ENCODE measurements around the gene SORBS1. TPM values are rescaled to one million over a fixed set of nuclear protein-coding genes. Genes with fewer than 3 reads are reported as not detected.
A peak's percentile ranks its signal among the peaks of the same experiment; 100 is the strongest.

SORBS1 gene
- total RNA-seq, 1 donor from 2014 or later = 896 TPM

DNA sequence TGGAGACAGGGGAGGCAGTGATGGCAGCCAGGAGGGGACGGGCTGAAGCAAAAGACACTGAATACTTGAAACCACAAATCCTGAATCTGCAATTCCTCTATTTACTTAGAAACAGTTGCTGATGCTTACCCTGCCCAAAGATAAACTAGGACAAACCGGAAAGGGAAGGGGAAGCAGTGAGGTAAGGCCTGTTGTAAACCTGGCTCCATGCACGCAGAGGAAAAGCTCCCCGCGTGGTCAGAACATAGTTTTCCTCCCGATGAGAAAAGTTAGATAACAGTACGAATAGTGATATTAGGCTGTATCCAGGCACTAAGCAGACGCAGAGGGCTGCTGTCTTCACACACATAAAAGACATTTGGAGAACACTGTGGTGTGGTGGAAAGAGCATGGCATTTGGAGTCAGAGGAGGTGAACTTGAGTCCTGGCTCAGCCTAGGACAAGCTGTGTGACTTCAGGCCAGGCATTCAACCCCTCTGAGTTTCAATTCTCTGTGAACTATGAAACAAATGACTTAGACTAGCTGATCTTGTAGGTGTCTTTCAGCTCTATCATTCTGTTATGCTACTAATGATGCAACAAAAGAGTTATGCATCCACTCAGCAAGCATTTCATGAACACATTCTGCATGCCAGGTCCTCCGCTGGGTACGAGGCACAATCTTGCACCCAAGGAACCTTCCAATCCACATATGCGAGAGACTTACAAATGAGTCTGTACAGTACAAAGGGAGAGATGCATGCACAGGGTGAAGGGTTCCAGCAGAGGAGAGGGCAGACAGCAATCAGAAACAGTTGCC, 80.9 kb downstream of the SORBS1 start:
- Histone ChIP-seq H3K27ac (replicated peaks) (peak overlapping the region; percentile 92), H3K36me3 (no peaks in the 10 kb centered on the region), H3K9me3 (replicated peaks) (no peaks in the 10 kb centered on the region), H3K4me3 (peak overlapping the region; percentile 41), H3K4me1 (peaks cover 90% of the 10 kb centered on the region), H3K27me3 (ENCODE audit: low read depth) (no peaks in the 10 kb centered on the region)
- DNase-seq = peak; percentile 40
- intact Hi-C loops (cut with micrococcal nuclease) = no loop called here
- TF ChIP-seq, protein P1, sequence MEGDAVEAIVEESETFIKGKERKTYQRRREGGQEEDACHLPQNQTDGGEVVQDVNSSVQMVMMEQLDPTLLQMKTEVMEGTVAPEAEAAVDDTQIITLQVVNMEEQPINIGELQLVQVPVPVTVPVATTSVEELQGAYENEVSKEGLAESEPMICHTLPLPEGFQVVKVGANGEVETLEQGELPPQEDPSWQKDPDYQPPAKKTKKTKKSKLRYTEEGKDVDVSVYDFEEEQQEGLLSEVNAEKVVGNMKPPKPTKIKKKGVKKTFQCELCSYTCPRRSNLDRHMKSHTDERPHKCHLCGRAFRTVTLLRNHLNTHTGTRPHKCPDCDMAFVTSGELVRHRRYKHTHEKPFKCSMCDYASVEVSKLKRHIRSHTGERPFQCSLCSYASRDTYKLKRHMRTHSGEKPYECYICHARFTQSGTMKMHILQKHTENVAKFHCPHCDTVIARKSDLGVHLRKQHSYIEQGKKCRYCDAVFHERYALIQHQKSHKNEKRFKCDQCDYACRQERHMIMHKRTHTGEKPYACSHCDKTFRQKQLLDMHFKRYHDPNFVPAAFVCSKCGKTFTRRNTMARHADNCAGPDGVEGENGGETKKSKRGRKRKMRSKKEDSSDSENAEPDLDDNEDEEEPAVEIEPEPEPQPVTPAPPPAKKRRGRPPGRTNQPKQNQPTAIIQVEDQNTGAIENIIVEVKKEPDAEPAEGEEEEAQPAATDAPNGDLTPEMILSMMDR (IDR thresholded peaks at IDR 0.05; ENCODE audit: borderline replicate concordance) = peak; percentile 36

DNA sequence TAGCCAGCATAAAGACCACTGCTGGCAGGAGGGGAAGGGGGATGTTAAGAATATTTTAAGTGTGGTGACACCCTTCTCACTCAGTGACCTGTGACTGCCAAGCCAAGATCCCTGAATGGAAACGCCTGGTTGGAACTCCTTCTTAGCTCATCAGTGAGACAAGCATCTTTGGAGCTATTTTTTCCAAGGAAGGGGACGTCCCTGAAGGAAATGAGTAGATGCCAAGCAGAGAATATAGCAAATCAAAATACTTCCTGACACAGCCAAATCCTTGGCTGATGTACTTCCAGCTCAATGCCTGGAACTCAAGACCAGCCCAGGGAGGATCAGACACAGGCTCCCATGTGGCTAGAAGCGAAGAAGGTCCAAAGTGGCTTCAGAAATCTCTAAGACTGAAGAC, 82.2 kb downstream of the SORBS1 start:
- H3K27ac ChIP-seq (replicated peaks) = peak overlapping the region; percentile 92
- intact Hi-C loops (cut with micrococcal nuclease) = loop anchor here (10.0 kb wide), 1 partner anchor 76 kb away; no protein-coding TSS in a partner anchor
- peak overlapping the region; percentile 41 for H3K4me3 ChIP-seq
- H3K27me3 ChIP-seq (ENCODE audit: low read depth) = no peaks in the 10 kb centered on the region
- no peak for DNase-seq
- H3K36me3 ChIP-seq = no peaks in the 10 kb centered on the region
- peaks cover 94% of the 10 kb centered on the region for H3K4me1 ChIP-seq
- TF ChIP-seq, protein P1 (IDR thresholded peaks at IDR 0.05; ENCODE audit: borderline replicate concordance) = no peak
- H3K9me3 ChIP-seq (replicated peaks) = no peaks in the 10 kb centered on the region

DNA sequence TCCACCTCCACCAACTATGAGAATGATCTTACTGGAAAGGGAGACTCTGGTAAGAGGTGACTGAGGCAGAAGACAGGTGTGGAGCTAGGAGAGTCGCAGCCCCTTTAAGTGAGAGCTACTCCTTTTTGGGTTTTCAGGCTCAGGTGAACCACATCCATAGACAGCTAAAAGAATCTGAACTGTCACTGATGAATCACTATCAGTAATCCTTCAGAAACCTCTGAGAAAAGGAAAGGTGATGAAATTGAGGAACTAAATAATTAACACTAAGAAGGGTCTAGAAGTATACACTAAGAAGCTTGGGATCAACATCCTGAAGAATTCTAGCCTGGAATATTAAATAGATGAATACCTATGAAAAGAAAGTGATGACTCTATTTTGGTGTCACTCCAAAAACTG, 83.0 kb downstream of the SORBS1 start:
- TF ChIP-seq, protein P1 (IDR thresholded peaks at IDR 0.05; ENCODE audit: borderline replicate concordance) = no peak
- Histone ChIP-seq H3K9me3 (replicated peaks) (no peaks in the 10 kb centered on the region), H3K27me3 (ENCODE audit: low read depth) (no peaks in the 10 kb centered on the region), H3K4me1 (peaks cover 98% of the 10 kb centered on the region), H3K27ac (replicated peaks) (peak overlapping the region; percentile 92), H3K4me3 (no peak overlapping the region), H3K36me3 (no peaks in the 10 kb centered on the region)
- intact Hi-C loops (cut with micrococcal nuclease) = loop anchor here (10.0 kb wide), 1 partner anchor 77 kb away; no protein-coding TSS in a partner anchor
- DNase-seq = no peak

DNA sequence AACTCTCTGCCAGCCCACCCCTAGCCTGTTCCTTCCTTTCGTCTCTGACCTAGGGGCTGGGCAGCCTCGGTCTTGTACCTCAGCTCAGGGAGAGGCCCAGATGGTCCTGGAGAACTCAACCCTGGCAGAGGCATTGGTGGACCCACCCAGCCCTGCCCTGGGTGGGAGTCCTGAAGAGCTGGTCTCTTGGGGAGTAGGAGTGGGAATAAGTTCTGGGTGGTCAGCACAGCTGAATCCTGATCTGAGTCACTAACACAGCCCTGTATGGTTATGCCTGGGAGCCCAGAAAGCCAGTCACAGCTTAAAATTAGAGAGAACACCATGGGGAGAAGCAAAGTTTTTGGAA, 84.0 kb downstream of the SORBS1 start:
- Histone ChIP-seq H3K4me3 (no peak overlapping the region), H3K4me1 (peaks cover 98% of the 10 kb centered on the region), H3K27ac (replicated peaks) (peak overlapping the region; percentile 92), H3K27me3 (ENCODE audit: low read depth) (no peaks in the 10 kb centered on the region), H3K9me3 (replicated peaks) (no peaks in the 10 kb centered on the region), H3K36me3 (no peaks in the 10 kb centered on the region)
- TF ChIP-seq, protein P1 (IDR thresholded peaks at IDR 0.05; ENCODE audit: borderline replicate concordance) = no peak
- intact Hi-C loops (cut with micrococcal nuclease) = loop anchor here (10.0 kb wide), 1 partner anchor 78 kb away; no protein-coding TSS in a partner anchor
- no peak for DNase-seq

DNA sequence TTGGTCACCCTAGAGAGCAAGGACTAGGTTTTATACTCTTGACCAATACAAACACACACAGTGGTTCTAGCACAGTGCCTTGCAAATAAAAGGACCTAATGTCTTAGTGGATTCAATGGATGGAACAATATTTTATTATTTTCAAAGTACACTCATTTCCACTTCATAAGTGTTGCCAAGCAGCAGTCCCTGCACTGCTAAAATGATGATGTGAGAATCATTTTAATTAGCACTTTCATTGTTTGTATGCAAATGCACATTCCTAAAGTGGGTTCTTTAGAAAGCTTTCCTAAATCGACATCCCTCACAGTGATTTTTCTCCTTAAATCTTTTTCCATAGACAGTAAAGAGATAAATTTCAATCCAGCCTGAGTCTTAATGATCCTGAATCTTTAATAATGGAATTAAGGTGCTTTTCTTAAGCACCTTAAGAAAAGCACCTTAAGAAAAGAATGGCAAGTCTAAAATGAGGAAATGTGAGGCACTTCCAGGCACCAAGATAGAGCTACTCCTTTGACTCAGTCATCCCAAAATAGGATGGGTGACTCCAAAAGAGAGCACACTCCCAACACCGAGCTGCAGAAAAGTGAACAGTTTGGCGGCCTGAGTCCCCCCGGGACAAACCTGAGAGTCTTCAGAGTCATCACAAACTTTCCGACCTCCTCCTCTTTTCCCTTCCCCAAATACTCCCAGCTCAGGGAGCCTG, 84.5 kb downstream of the SORBS1 start:
- Histone ChIP-seq H3K27ac (replicated peaks) (peak overlapping the region; percentile 92), H3K36me3 (no peaks in the 10 kb centered on the region), H3K9me3 (replicated peaks) (no peaks in the 10 kb centered on the region), H3K27me3 (ENCODE audit: low read depth) (no peaks in the 10 kb centered on the region), H3K4me3 (no peak overlapping the region), H3K4me1 (peaks cover 98% of the 10 kb centered on the region)
- DNase-seq = no peak
- intact Hi-C loops (cut with micrococcal nuclease) = loop anchor here (10.0 kb wide), 1 partner anchor 78 kb away; no protein-coding TSS in a partner anchor
- TF ChIP-seq, protein P1 (IDR thresholded peaks at IDR 0.05; ENCODE audit: borderline replicate concordance) = no peak

Measured in left ventricle myocardium inferior (tissue), 1 donor.